HepG2 (cell line): ENCODE measurements around the gene RUNDC1. TPM values are rescaled to one million over a fixed set of nuclear protein-coding genes. Genes with fewer than 3 reads are reported as not detected.

Experiments used
- AHR ChIP-seq: IDR thresholded peaks from 2 replicates; pipeline ENCODE4 v1.6.1; 2018; ENCODE audit warnings: missing genetic modification reagents, missing compliant biosample characterization
- ARID5B ChIP-seq: IDR thresholded peaks from 2 replicates; pipeline ENCODE4 v1.4.0; 2020; ENCODE audit warnings: mild to moderate bottlenecking, missing genetic modification reagents
- IRF1 ChIP-seq: sonication (generic); formaldehyde crosslinking; IDR thresholded peaks from 2 replicates; pipeline ENCODE4 v1.4.0; 2020; ENCODE audit warnings: low read depth, mild to moderate bottlenecking, missing genetic modification reagents
- KIAA2018 ChIP-seq: sonication (generic); formaldehyde crosslinking; IDR thresholded peaks from 2 replicates; pipeline ENCODE4 v1.5.0; 2020; ENCODE audit warnings: mild to moderate bottlenecking, missing genetic modification reagents, borderline replicate concordance
- NCOA2 ChIP-seq: sonication (generic); formaldehyde crosslinking; IDR thresholded peaks from 2 replicates; pipeline ENCODE4 v1.8.0; 2022; ENCODE audit warnings: inconsistent platforms
- PRDM4 ChIP-seq: sonication (generic); formaldehyde crosslinking; IDR thresholded peaks from 2 replicates; pipeline ENCODE4 v1.9.0; 2021; ENCODE audit warnings: missing genetic modification reagents, borderline replicate concordance
- TIGD3 ChIP-seq: sonication (generic); formaldehyde crosslinking; IDR thresholded peaks from 2 replicates; pipeline ENCODE4 v1.5.1; 2020; ENCODE audit warnings: mild to moderate bottlenecking, missing genetic modification reagents, borderline replicate concordance
- TSC22D2 ChIP-seq: sonication (generic); formaldehyde crosslinking; IDR thresholded peaks from 2 replicates; pipeline ENCODE4 v1.5.1; 2020; ENCODE audit warnings: missing genetic modification reagents, mild to moderate bottlenecking, borderline replicate concordance
- ZFP37 ChIP-seq: sonication (generic); formaldehyde crosslinking; IDR thresholded peaks from 2 replicates; pipeline ENCODE4 v1.4.0; 2020; ENCODE audit warnings: missing genetic modification reagents, borderline replicate concordance
- ZSCAN31 ChIP-seq: sonication (generic); formaldehyde crosslinking; IDR thresholded peaks from 2 replicates; pipeline ENCODE4 v1.5.0; 2020; ENCODE audit warnings: low read depth, mild to moderate bottlenecking, missing genetic modification reagents
- polyA plus RNA-seq, 8 experiments: library from polyadenylated mRNA; depleted of rRNA in 3 of 8; stranded (reverse) in 7 of 8; unstranded in 1 of 8; fragments of >200 nt; fragmentation: Illumina TruSeq in 4 of 8; extraction: Trizol in 4 of 8; gene quantifications; 2 replicates each; pipeline versions ENCODE4 v1.2.1 to v1.2.3, GENCODE V29; 2011 to 2016; ENCODE audit warnings: low read depth in 4 of 8, missing spikeins in 1 of 8, mixed read lengths in 1 of 8; ENCODE audit not compliant: insufficient read depth in 1 of 8
- total RNA-seq, 5 experiments: library from RNA; depleted of rRNA; stranded (reverse); fragments of >200 nt; fragmentation: Illumina TruSeq; extraction: Trizol; gene quantifications; 2 replicates each; pipeline ENCODE4 v1.2.3, GENCODE V29; 2016; ENCODE audit warnings: low read depth in 1 of 5

RUNDC1 gene
- total and polyA plus RNA-seq, 2 of the 13 experiments (the other 11 are each of a cell fraction or from before 2014, with no cell fraction given): 10.3 to 11.4 TPM

DNA sequence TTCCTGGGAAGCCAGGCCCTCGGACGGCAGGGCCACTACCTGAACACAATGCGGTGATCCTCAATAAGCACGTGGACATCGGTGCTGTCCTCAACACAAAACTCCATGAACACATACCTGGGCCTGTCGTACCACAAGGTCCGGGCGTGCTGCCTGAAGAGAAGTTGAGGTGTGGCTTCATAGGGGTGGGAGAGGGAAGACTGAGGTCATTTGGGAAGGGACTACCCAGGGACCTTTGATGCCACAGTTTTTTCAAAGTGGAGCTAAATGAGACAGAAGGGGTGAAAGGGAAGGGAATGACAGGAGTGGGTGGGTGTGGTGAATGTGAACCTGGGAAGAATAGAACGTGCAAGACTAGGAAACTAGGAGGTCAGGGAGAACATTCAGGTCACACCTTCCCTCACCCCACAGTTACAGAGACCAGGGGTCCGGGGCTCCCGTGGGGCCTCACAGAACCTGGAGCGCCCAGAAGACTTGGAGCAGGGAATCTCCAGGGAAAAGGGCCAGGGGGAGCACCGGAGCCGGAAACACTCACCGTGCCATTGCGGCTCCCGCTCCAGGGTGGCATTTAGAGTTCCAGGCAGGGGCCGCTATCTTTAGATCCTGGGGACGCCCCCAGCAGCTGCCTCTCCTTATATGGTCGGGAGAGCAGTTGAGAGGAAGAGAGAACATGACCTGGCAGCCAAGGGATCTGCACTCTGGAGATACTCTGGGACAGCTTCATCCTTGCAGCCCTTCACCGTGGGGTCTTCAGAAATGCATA is 673 bp upstream of the RUNDC1 start, which contains the start of gene PTGES3L (continued):
- TF ChIP-seq NCOA2 (CRISPR knock-in tag): no peak
- no peak for TF ChIP-seq IRF1 (CRISPR knock-in tag)
- no peak for TF ChIP-seq ZSCAN31 (CRISPR knock-in tag)
- TF ChIP-seq KIAA2018 (CRISPR knock-in tag): no peak
- 0 out of 2 replicates have a peak, but pooled peaks have one; percentile 22 for TF ChIP-seq AHR (CRISPR knock-in tag)
- TF ChIP-seq PRDM4 (CRISPR knock-in tag): no peak
- no peak for TF ChIP-seq TIGD3 (CRISPR knock-in tag)
- TF ChIP-seq ARID5B (CRISPR knock-in tag): no peak; the same call in 1 of the 2 replicates
- TF ChIP-seq TSC22D2: no peak
- TF ChIP-seq ZFP37: peak; percentile 67; the same call in 1 of the 2 replicates
